ENCODE measurements around the gene ANO9.
A peak's percentile ranks its signal among the peaks of the same experiment; 100 is the strongest.

Gene ANO9

GRCh38 chr11:441418-442274, at the start of gene ANO9:
ANO9 (minus strand) TSS chr11:442011; CDS start chr11:441926, 85 bp downstream.
- no peak for DNase-seq

DNA sequence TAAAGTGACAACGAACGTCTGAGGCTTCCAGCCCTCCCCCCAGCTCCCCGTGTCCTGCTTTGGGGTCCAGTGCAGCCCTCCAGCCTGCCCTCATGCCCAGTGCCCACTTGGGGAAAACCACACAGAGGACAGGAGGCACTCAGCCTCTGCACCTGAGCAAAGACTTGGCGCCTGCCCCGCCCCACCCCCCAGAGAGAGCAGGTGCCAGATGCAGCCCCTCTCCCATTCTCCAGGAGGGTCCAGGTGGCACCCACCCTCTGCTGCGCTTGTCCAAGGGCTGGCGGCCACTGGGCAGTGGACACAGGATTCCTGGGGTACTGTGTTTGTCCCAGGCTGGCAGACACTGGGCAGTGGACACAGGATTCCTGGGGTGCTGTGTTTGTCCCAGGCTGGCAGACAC, 49.5 kb upstream of the ANO9 start:
- no peak for DNase-seq

DNA sequence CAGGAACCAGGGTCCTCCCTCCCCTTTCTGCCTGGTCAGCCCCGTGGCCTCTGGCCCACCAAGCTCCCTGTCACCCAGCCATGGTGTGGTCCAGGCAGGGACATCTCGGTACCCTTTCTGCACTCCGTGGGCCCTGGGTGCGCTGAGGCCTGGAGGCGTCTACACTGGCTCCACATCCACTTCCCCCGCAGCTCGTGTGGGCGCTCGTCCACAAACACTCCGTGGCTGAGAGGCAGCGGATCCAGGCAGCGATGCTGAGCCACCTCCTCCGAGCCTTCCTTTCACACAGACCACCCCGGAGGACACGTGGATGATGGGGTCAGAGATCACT, 49.1 kb upstream of the ANO9 start:
- DNase-seq: no peak

DNA sequence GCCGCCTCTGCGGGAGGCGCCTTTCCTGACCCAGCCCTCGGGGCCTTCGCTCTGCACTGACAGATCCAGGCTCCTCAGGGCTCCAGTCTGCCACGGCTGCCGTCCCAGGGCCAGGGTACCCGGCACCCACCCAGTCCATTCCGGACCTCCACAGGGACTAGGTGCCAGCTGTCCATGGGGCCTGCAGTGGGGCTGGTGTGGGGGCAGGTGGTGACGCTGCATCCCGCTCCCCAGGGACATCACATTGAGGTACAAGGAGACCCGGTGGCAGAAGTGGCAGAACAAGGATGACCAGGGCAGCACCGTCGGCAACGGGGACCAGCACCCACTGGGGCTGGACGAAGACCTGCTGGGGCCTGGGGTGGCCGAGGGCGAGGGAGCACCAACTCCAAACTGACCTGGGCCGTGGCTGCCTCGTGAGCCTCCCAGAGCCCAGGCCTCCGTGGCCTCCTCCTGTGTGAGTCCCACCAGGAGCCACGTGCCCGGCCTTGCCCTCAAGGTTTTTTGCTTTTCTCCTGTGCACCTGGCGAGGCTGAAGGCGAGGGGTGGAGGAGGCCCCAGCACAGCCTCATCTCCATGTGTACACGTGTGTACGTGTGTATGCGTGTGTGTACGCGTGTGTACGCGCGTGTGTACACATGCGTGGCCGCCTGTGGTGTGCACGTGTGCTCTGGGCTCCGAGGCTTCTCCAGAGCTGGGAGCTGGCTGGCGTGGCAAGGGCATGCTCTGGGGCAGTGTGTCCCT, 48.5 kb upstream of the ANO9 start:
- DNase-seq: no peak

DNA sequence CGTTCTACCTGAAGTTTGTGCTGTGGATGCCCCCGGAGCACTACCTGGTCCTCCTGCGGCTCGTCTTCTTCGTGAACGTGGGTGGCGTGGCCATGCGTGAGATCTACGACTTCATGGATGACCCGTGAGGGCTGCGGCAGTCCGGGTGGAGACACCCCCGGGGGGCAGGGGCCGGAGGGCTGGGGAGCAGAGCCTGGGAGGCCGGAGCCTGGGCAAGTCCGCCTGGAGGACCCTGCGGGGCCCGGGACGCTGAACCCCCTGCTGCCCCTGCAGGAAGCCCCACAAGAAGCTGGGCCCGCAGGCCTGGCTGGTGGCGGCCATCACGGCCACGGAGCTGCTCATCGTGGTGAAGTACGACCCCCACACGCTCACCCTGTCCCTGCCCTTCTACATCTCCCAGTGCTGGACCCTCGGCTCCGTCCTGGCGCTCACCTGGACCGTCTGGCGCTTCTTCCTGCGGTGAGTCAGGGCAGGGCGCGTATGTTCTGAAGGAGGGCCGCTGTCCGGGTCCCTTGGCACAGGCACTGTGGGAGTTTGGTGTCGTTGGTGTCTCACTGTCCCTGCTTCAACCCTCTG, 47.9 kb upstream of the ANO9 start:
- DNase-seq: no peak

- no peak for DNase-seq
These were observed 47.2 kb upstream of the ANO9 start for GRCh38 chr11:488992-489391.

GRCh38 chr11:488579-488978, 46.8 kb upstream of the ANO9 start:
- DNase-seq: no peak

GRCh38 chr11:488062-488461, 46.3 kb upstream of the ANO9 start:
- no peak for DNase-seq

DNA sequence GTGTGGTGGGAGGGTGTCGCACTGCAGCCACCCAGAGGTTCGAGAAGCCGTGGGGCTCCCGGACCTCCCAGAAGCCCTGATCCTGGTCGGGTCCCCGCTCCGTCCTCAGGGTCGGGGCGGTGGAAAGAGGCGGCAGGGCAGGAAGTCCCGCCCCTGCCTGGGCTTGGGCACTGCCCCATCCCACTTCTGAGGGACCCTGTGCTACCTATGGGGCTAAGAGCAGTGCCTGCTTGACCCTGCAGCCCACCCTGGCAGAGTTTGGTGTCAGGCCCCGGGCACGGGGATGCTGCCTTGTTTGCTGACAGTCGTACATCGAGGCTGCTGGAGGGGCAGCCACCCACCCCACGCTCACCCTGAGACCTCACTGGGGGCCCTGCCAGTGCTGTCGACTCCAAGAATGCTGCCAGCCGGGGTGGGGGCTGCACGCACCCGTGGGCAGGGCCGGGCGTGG, 45.8 kb upstream of the ANO9 start:
- DNase-seq: no peak

- no peak for DNase-seq
These were observed 44.4 kb upstream of the ANO9 start for GRCh38 chr11:486189-486588.

DNA sequence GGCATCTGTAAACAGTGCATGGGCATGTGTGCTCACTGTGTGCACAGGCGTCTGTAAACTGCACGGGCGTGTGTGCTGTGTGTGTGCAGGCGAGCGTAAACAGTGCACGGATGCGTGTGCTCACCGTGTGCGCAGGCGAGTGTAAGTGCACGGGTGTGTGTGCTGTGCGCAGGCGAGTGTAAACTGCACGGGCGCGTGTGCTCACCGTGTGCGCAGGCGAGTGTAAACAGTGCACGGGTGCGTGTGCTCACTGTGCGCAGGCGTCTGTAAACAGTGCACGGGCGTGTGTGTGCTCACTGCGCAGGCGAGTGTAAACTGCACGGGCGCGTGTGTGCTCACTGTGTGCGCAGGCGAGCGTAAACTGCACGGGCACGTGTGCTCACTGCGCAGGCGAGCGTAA, 42.8 kb upstream of the ANO9 start:
- DNase-seq: no peak

DNA sequence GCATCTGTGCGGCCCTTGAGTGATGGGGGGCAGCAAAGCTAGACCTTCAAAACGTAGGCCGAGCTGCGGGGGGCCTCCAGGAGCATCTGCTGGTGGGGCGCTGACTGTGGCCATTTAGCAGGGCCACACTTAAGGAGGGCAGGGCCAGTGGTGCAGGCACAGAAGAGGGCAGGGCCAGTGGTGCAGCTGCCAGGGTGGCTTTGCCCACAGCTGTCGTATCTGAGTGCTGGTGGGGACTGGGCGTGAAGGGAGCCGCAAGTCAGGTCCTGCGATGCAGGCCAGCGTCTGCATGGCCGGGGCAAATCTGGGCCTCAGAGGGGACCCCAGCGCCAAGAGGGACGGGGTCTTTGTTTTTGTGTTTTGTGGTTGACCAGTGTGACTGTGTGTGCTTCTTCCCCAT, 37.5 kb upstream of the ANO9 start:
- DNase-seq: no peak

DNA sequence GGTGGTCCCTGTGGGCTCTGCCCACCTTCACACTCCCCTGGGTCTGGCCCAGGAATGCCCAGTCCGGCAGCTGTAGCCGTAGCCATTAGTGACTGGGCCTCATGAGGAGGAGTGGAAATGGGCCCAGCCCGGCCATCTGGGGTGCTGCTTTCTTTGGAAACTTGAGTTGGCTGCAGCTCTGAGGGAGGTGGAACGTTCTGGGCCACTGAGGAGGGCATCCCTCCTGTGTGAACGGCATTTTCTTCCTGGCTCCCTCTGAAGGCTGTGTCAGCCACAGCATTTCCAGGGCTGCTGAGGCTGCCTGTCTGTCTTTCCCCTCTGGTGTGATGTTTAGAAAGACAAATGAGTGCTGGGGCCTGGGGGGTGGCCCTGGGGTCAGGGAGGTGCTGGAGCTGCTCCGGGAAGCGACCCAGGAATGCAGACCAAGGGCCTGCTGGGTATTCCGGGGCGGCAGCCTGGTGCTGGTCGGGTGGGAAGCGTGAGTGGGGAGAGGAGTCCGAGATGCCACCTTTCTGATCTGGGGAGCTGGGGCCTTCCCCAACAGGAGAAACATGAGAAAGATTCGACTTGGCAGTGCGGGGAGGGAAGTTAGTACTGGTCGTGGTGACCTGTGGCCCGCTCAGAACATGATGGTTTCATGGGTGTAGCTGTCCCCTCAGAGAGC, 35.4 kb upstream of the ANO9 start:
- peak in 1 of 2 experiments; percentile 25 for DNase-seq

- no peak for DNase-seq
These were observed 34.6 kb upstream of the ANO9 start for GRCh38 chr11:476416-476815.

DNA sequence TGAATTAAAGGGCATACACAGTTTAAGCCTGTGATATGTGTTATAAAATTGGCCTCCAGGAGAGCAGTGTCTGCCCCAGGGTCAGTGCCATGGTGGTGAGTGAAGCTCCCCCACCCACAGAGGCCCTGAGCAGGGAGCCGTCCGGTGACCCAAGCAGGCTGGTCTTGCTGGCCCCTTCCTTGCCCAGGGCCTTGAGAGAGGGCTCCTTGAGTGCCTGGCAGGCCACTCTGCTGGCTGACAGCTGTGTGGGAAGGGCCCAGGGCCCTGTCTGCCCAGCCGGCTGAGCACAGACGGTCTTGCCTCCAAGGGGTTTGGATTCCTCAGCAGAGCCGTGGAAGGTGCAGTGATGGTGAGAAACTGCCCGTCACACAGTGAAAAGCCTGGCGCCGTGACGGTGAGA, 34.1 kb upstream of the ANO9 start:
- DNase-seq: no peak

DNA sequence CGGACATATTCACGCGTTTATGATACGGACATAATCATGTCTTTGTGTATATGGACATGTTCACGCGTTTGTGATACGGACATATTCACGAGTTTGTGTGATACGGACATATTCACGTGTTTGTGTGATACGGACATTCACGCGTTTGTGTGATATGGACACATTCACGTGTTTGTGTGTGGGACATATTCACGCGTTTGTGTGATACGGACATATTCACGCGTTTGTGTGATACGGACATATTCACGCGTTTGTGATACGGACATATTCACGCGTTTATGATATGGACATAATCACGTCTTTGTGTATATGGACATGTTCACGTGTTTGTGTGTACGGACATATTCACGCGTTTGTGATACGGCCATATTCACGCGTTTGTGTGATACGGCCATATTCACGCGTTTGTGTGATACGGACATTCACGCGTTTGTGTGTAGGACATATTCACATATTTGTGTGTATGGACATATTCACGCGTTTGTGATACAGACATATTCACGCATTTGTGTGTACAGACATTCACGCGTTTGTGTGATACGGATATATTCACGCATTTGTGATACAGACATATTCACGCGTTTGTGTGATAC, 33.2 kb upstream of the ANO9 start:
- no peak for DNase-seq

GRCh38 chr11:473962-474785, 32.4 kb upstream of the ANO9 start:
- DNase-seq: no peak

DNA sequence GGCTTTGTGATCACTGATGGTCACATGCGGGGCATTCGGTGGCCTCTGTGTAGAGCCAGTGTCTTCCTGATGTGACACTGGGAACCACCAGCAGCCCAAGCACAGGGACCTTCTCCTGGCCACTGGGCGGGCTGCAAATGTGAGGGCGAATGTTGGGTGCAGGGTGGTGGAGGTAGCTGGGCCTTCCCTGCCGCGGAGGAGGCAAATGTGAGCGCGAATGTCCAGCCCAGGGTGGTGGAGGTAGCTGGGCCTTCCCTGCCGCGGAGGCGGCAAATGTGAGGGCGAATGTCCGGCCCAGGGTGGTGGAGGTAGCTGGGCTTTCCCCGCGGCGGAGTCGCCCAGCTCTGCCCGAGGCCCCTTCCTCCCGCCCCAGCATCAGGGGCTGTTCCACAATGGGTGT, 31.6 kb upstream of the ANO9 start:
- DNase-seq: no peak

- DNase-seq: no peak
These were observed 31.0 kb upstream of the ANO9 start for GRCh38 chr11:472816-473215.

- DNase-seq: no peak
These were observed 30.5 kb upstream of the ANO9 start for GRCh38 chr11:472272-472671.

- no peak for DNase-seq
These were observed 29.8 kb upstream of the ANO9 start for GRCh38 chr11:471468-472145.
